GM21825 (cell line): Measurements from ENCODE around the gene RBM25.

Experiments
- ATAC-seq: cut with Tn5 transposase; IDR thresholded peaks from one replicate; pipeline ENCODE4 v1.9.1; 2021; ENCODE audit warnings: mild to moderate bottlenecking, moderate library complexity; ENCODE audit not compliant: unreplicated experiment

RBM25 gene

GRCh38 chr14:73102806-73103497 lies 44.6 kb downstream of the RBM25 start:
- ATAC-seq = no peak

GRCh38 chr14:73105050-73105449 lies 46.7 kb downstream of the RBM25 start:
- no peak for ATAC-seq

GRCh38 chr14:73105727-73106126 lies 47.4 kb downstream of the RBM25 start:
- no peak for ATAC-seq

- no peak for ATAC-seq
Measured at GRCh38 chr14:73116079-73116665, 57.8 kb downstream of the RBM25 start.

GRCh38 chr14:73124180-73124894 lies 66.0 kb downstream of the RBM25 start:
- ATAC-seq = no peak

- no peak for ATAC-seq
Measured at GRCh38 chr14:73125169-73125588, 66.8 kb downstream of the RBM25 start.

GRCh38 chr14:73125746-73126145 lies 67.4 kb downstream of the RBM25 start:
- no peak for ATAC-seq

GRCh38 chr14:73133795-73134194 lies 75.5 kb downstream of the RBM25 start:
- no peak for ATAC-seq

GRCh38 chr14:73136085-73136386 lies 77.7 kb downstream of the RBM25 start:
- ATAC-seq = no peak

- peak; percentile 86 for ATAC-seq
Measured at GRCh38 chr14:73136387-73137225, 78.3 kb downstream of the RBM25 start, which contains the start of gene PSEN1. Gene PSEN1 (plus strand): TSS chr14:73136507. CDS start chr14:73148020, 11,513 bp downstream.

GRCh38 chr14:73140811-73141323 lies 82.5 kb downstream of the RBM25 start:
- ATAC-seq = no peak

GRCh38 chr14:73142216-73142615 lies 83.9 kb downstream of the RBM25 start:
- peak; percentile 62 for ATAC-seq

GRCh38 chr14:73143003-73143402 lies 84.7 kb downstream of the RBM25 start:
- ATAC-seq = no peak

GRCh38 chr14:73143617-73144016 lies 85.3 kb downstream of the RBM25 start:
- ATAC-seq = no peak

- no peak for ATAC-seq
Measured at GRCh38 chr14:73145371-73145770, 87.0 kb downstream of the RBM25 start.

- no peak for ATAC-seq
Measured at GRCh38 chr14:73146111-73146510, 87.8 kb downstream of the RBM25 start.

GRCh38 chr14:73149753-73150152 lies 91.4 kb downstream of the RBM25 start:
- ATAC-seq = no peak

GRCh38 chr14:73153272-73153671 lies 94.9 kb downstream of the RBM25 start:
- ATAC-seq = no peak

GRCh38 chr14:73162251-73162650 lies 103.9 kb downstream of the RBM25 start:
- no peak for ATAC-seq

GRCh38 chr14:73166399-73166798 lies 108.1 kb downstream of the RBM25 start:
- ATAC-seq = no peak

GRCh38 chr14:73167727-73168126 lies 109.4 kb downstream of the RBM25 start:
- no peak for ATAC-seq
